HG03039 (cell line): ENCODE measurements around the gene RHOA.
"Not testable (repeated sequence)": the region's sequence is repeated elsewhere in the genome, so short reads cannot be mapped to it uniquely, and the experiment has no call there.

Experiments
- ATAC-seq: cut with Tn5 transposase; IDR thresholded peaks from one replicate; pipeline ENCODE4 v1.9.1; 2021; ENCODE audit warnings: mild to moderate bottlenecking, moderate library complexity; ENCODE audit not compliant: unreplicated experiment

RHOA gene

DNA sequence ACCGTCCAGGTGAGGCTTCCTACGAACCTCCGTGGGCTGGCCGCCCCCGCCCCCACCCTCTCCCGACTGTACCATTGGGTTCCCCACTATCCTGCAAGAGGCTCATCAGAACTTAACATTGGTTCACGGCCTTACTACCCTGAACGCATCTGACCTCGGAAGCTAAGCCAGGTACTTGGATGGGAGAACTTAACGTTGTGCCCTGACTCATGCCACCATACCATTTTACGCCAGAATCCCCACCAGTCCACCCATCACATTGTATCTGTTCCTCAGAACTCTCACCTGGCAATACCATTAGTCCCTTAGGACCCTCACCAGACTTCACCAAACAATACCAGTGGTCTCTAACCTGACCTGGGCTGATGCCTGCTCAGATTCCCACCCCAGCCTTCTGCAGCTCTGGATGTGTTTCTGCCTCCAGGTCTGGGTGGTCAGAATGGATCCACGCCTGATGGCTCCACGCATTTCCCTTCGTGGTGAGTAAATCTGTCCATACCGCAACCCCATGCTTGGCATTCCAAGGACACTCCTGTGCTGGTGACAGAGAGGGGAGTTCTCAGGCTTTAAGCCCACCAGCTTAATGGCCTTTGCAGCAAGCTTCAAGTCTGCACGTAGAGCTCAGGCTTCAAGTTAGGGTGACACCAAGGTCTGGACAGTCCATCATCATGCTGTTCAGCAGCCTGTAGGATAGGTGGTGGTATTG, 1.0 kb upstream of the RHOA start:
- ATAC-seq: no peak

- peak; percentile 25 for ATAC-seq
Observed at GRCh38 chr3:49411535-49411967, 225 bp downstream of the RHOA start.

GRCh38 chr3:49410846-49411534, 786 bp downstream of the RHOA start:
- ATAC-seq: no peak

DNA sequence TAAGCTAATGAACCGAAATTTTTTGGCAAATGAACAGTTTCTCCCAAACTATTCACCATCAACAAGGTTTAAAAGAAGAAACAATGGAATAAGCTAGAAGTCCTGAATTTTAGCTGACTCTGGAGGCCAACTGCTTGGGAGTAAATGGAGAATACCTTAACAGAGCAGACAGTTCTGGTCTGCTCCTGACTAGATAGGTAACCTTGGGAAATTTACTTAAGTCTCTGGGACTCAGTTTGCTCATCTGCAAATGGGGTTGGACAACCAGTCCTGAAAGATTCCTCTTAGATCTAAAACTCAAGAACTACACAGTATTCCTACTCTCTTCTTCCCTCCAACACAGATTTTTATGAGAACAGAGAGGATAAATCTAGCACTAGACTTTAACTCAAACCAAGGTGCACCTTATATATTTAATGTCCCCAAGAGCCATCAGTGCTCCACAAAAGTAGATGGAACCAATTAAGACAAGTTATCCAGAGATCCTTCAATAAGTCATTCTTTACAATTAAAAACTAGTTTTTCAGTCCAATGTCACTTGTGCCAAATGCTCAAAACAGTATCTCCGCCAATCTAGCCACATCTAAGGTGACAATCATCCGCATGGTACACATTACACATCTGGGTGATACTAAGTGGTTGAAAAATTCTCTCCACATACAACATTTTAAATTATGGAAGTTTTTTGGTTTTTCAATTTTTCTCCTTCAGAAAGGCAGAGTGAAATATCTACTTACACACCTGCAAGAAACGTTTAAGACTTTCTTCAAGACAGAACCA, 1.5 kb downstream of the RHOA start:
- ATAC-seq: no peak

GRCh38 chr3:49406571-49407565, 4.9 kb downstream of the RHOA start:
- no peak for ATAC-seq

GRCh38 chr3:49405570-49405969, 6.2 kb downstream of the RHOA start:
- ATAC-seq: not testable (repeated sequence)

- no peak for ATAC-seq
Observed at GRCh38 chr3:49403891-49404290, 7.9 kb downstream of the RHOA start.

GRCh38 chr3:49401766-49402165, 10.0 kb downstream of the RHOA start:
- ATAC-seq: no peak

GRCh38 chr3:49399461-49399860, 12.3 kb downstream of the RHOA start:
- no peak for ATAC-seq

- ATAC-seq: no peak
Observed at GRCh38 chr3:49397470-49397869, 14.3 kb downstream of the RHOA start.

DNA sequence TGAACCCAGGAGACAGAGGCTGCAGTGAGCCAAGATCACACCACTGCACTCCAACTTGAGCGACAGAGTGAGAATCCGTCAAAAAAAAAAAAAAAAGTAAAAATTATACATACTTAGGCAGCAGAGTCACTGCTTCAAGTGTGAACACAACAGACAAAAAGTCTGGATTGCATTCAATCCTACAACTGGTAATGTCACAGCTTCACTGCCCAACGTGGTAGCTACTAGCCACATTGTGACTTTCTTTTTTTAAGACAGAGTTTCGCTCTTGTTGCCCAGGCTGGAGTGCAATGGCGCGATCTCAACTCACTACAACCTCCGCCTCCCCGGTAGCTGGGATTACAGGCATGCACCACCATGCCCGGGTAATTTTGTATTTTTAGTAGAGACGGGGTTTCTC, 20.5 kb downstream of the RHOA start:
- ATAC-seq: not testable (repeated sequence)

- ATAC-seq: no peak
Observed at GRCh38 chr3:49389297-49389696, 22.5 kb downstream of the RHOA start.

GRCh38 chr3:49388289-49388820, 23.4 kb downstream of the RHOA start:
- ATAC-seq: no peak

DNA sequence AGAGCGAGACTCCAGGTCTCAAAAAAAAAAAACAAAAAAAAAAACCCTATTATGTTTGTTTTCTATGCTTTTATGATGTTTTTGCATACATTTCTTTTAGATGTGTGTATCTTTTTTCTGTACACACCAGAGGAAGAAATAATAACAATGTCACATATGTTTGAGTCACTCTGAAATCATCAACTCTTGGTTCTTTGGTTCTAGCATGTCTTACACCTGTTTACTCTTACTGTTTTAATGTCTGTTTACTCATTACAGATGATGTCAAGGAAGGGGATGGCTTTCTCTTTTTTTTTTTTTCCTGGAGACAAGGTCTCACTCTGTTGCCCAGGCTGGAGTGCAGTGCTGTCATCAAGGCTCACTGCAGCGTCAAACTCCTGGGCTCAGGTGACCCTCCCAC, 24.1 kb downstream of the RHOA start:
- ATAC-seq: no peak

GRCh38 chr3:49386056-49386756, 25.6 kb downstream of the RHOA start:
- ATAC-seq: no peak

DNA sequence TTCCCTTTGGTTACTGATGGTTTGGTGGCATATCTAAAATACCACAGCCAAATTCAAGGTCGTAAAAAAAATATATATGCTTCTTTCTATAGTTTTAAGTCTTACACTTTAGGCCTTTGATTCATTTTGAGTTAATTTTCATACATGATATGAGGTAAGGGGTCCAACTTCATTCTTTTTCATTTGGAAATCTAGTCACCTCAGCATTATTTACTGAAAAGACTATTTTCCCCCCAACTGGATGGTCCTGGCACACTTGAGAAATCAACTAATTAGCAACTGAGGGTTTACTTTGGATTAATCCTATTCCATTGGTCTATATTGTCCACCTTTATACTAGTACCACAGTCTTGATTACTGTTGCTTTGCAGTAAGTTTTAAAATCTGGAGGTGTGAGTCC, 26.2 kb downstream of the RHOA start:
- ATAC-seq: no peak

DNA sequence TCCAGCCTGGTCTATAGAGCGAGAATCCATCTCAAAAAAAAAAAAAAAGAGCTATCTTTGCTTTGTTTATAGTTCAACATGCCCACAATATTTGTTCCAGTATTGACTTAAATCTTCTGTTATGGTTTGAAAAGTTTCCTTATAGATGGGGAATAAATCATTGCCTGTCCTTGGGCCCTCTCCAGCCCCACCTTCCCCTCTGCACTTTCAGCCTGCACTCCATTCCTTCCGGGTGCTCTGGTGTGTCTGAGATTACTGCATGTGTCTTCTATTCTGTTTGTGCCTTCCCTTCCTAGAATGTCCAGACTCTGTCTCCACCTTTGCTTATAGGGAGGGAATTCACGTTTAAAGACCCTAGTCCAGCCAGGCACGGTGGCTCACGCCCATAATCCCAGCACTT, 28.4 kb downstream of the RHOA start:
- no peak for ATAC-seq

GRCh38 chr3:49378249-49378895, 33.4 kb downstream of the RHOA start:
- ATAC-seq: no peak

DNA sequence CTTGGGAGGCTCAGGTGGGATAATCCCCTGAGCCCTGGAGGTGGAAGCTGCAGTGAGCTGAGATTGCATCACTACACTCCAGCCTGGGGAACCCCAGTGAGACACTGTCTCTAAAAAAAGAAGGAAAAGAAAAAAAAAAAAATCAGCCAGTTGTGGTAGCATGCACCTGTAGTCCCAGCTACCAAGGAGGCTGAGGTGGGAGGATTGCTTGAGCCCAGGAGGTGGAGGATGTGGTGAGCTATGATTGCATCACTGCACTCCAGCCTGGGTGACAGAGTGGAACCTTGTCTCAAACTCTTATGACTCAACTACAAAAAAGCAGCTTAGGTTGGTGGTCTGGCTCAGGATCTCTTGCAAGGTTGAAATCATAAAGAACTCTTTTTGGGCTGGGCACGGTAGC, 34.3 kb downstream of the RHOA start:
- no peak for ATAC-seq
